ENCODE data around the gene SYNM.

SYNM gene

DNA sequence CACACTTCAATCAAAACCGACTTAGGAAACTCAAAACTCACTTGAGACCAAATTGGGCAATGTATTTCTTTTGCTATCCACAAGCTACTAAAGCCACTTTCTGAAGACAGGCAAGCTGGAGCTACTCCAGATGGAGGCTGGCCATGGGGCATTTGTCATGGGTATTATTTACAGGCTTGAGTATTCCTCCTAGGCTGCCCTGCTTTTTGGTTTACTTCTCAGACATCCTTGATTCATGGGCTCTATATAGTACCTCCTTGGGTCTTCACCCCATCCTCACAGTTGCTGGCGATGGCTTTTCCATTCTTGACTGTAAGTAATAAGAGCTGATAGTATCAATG, 18.6 kb upstream of the SYNM start:
- DNase-seq (ENCODE audit: low read depth) = no peak

DNA sequence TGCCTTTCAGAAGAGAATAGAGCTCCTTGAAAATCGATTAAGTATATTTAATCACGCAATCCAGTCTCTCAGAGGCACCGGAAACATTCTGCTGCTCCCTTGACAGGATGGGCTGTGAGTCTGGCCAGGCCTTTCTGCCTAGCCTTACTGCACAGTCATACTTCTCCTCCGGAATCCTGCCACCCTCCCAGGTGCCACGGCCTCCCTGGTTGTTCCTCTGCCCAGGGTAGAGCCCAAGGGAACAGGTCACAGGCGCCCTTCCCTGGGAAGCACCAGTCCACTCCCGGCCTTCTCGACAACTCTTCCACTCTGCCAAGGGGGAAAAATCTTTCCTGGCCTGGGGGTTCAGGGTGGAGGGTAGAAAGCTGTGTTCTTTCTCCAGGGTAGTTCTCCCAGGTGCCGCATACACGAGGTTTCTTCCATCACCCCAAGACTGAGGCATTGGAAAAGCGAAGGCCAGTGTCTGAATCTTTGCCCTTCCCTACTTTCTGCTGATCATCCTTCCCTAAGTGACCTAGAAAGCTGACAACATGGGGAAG, 17.4 kb upstream of the SYNM start:
- DNase-seq (ENCODE audit: low read depth) = no peak

DNA sequence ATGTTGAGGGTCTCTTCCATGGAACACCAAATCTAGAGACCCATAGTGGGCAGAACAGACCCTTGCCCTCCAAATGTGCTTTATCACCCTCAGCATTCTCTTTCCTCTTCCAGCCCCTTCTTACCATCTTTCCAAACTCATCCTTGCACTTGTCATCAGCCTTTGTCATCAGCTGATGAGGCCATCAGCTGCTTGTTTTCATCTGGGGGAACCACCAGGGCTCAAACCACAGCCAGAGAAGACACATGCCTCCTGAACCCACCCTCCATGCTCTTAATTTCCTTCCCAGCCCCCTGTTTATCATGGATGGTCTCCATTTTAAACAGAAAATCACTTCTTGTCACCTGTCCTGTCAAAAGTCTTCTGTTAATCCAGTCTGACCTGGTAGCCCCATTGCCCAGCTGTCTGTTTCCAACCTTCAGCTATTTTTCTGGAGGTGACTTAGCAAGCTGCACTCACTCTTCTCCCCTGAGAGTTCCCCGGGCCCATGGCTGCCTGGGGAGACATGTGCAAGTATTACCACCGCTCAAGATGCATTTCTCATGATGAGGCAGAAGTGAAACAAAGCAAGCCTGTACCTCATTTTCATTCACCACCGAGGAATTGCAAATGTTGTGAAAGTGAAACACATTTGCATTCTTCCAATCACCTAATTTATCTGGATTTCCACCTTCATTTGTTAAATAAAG, 14.7 kb upstream of the SYNM start:
- DNase-seq (ENCODE audit: low read depth) = no peak

DNA sequence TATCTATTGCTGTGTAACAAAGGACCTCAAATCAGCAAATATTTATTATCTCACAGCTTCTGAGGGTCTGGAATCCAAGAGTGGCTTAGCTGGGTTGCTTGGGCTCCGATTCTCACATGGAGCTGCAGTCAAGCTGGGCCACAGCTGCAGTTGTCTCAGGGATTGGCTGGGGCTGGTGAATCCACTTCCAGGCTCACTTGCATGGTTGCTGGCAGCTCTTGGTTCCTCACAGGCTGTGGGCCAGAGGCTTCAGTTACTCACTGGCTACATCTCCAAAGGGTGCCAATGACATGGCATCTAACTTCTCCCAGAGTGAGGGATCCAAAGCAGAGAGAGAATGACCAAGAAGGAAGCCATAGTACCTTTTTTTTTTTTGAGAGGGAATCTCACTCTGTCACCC, 13.9 kb upstream of the SYNM start:
- DNase-seq (ENCODE audit: low read depth) = no peak

DNA sequence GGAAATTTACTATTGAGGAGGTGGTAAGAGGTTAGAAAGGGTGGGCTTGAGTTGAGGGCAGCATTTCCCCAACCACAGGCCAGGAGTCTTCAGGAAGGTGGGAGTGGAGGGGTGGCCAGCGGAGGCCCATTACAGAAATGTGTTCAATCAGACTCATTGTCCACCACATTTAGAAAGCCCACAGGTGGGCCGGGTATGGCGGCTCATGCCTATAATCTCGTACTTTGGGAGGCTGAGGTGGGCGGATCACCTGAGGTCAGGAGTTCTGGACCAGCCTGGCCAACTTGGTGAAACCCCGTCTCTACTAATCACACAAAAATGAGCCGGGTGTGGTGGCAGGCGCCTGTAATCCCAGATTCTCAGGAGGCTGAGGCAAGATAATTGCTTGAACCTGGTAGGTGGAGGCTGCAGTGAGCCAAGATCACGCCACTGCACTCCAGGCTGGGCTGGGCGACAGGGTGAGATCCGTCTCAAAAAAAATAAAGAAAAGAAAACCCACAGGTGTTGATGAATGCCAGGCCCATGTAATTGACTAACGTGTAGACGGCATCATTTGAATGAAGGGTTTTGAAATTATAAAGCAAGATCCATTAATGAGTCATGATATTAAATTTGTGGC, 12.2 kb upstream of the SYNM start:
- DNase-seq (ENCODE audit: low read depth) = no peak

DNA sequence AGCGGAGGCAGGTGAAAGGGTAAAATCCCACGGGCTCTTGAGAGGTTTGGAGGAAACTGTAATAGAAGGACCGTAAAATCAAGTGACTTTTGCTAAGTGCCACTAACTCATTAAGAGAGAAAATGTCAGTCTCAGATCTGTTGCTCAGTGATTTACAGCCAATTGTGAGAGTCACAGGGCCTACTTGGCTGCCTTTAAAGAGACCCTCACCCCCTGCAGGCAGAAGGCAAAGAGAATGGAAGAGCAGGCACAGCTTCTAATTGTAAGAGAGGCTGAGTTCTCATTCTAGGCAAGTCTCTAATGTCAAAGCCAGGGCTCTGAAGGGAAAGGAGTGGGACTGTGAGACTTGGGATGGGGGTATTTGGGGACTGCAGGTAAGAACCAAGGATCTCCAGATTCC, 9.3 kb upstream of the SYNM start:
- DNase-seq (ENCODE audit: low read depth) = no peak

DNA sequence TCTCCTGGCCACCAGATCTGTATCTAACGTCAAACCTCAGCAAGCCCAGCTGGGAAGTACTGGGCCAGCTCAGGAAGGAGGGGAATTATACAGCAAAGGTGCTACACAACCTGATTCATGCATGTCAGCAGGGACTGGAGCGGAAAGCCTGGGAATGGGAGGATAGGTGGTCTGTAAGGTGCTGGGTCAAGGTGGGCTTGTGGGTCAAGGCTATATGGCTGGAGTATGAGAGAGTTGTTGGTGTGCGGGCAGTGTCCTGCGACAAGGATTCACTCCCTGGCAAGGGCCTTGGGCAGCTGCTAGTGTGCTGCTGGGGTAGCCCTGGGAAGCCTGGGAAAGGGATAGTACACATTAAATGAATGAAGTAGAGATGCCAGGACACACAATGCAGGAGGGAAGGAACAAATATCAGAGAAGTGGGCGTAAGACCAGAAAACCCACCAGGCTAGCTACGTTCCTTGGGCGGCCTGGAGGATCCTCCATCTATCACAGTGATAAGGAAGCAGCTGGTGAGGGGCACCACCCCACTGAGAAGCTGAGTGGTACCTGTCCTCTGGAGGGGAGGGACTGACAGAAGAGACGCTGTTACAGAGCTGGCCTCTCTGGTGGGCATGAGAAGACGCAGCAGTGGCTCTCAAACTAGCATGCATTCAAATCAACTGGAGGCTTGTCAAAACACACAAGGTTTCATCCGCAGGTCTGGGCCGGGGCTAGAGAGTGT, 8.5 kb upstream of the SYNM start:
- DNase-seq (ENCODE audit: low read depth) = no peak

DNA sequence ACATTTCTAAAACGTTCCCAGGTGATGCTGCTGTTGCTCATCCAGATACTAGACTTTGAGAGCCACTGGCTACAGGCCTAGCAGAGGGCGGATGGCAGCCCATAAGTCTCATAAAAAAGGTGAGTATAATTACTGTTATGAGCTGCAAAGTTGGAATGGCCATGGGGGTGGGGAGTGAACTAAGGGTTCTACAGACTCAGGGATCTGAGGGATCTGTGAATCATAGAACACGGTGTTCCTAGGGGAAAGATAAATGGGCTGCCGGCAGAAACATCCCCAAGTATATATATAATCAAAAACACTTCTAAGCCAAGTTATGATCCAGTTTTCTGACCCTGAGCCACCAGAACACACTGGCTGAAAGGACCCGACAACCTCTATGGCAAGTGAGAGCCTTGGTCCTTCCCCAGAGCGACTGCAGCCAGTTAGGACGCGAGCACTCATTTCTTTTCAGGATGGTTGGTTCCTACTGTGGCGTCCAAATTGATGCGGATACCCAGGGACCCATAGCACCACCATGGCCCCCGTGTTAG, 7.9 kb upstream of the SYNM start:
- DNase-seq (ENCODE audit: low read depth) = no peak

DNA sequence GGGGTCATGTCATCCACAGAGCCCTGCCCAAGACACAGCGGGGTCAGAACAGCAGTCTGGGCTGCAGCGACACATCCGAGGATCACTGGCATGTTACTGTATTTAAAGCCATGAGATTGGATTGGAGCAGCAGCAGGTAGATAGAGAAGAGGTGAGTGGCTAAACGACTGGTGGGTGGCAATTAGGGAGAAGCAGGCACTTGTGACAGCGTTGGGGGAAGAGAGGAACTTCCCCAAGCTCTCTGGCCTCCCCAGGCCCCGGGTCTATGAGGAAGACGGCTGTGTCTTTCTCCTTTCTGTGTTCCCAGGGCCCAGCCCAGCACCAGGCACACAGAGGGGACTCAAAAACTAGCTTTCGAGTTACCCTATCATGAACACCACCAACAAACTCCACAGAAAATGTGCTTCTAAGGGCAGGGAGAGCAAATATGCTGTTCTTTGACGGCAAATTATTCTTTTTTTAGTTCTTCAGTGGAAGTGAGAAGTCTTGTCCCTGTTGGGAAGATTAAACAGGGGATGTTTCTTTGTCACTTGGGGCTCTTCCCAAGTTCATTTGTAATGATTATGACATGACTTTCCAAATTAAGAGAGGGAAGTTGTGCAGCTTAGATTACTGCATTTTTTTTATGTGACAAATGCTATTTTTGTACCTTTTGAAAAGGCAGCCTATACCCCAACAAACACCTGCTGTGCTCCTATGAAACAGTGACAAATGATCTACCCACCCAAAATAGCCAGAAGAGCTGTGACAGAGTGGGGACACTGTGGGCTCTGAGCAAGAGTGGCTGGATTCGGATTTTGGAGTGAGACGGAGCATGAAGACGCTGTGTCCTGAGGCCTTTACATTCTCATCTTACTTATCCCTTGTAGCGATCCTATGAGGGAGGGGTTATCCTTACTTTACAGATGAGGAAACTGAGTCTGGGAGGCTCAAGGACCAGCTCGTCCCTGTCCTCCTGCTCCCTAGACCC, 7.2 kb upstream of the SYNM start:
- DNase-seq (ENCODE audit: low read depth) = no peak

DNA sequence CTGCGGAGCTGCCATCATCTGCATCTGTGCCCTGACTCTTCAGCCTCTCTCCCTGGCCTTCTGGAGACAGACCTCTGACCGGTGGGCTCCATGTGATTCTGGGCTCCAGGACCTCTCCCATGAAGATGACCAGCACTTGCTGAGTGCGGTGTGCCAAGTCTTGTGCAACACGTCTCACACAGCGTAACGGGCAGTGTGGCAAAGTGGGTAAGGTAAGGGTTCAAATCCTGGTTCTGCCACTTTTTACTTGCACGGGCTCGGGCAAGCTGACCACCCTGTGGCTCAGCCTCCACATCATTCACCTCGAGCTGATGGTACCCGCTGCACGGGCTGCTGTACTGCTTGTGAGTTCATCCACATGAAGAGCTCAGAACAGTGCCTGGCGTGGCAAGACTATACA, 6.5 kb upstream of the SYNM start:
- DNase-seq (ENCODE audit: low read depth) = no peak

DNA sequence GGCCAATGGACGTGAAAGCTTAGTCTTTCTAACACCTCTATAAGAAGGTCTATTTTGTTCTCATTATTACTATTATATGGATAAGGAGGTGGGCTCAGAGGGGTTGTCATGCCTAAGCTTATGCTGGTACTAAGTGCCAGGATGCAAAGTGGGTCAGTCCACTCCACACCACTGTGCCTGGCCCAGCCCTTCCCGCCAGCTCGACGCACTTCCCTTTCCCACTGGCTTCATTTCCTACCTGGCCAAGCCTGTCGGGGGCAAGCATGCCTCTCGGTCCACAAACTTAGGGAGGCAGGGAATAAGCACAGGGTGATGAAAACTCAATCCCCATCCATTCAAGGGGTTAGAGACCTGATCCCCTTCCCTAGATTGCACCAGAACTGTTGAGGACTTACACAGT, 5.9 kb upstream of the SYNM start:
- DNase-seq (ENCODE audit: low read depth) = no peak

DNA sequence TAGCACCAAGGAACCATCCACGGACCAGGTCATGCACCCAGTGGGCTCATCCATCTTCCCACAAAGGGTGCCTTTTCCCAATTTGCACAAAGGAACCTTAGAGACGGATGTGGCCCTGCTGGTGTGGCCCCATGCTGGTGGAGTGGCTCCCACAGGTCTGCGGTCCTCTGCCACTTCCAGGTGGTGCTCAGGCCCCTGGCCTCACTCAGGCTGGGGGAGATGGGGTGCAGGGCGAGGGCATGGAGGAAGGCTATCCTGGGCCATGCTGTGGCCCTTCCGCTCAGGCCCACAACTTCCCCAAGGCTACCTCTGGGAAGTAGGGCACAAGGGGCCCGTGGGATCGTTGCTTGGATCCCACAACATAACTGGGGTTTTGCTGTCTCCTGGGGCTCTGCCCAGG, 5.2 kb upstream of the SYNM start:
- no peak for DNase-seq (ENCODE audit: low read depth)

DNA sequence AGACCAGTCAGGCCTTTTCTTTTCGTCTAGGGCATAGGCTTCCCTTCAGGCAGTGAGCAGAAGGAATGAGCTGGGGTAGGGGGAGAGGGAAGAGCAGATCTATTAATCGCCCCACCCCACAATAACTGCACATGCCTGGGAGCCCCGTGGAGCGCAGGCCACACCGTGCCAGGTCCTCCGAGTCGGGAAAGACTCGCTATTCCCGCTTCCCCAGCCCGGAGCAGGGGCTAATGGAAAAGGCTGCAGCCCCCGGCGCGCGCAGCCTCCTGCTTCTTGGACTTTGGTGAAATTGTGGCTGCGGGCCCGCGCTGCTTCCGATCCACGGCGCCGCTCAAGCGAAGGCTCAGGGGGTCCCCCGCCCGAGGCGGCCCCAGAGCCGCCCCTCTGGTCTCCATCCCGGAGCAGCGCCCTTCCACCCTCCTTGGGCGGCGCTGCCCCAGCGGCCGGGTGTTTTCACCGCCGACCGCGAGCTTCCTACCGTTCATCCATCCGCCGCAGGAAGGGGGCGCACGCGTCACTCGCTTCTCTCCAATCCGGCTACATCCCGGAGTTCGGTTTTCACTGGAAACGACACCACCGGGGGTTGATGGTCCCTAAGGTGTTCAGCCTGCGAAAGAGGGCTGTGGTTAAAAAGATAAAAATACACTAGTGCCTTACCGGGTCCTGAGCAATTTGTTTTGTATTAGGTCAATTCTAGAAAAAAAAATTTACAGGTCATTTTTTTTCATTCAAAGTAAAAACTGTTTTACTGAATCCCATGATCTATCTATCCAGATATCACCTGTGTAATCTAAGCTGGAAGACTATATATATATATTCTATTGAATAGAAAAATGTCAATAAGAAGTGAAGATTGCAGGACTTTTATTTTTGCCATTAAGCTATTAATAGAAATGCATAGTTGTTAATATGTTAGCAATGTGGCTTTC, 4.4 kb upstream of the SYNM start:
- DNase-seq (ENCODE audit: low read depth) = peak; percentile 21

DNA sequence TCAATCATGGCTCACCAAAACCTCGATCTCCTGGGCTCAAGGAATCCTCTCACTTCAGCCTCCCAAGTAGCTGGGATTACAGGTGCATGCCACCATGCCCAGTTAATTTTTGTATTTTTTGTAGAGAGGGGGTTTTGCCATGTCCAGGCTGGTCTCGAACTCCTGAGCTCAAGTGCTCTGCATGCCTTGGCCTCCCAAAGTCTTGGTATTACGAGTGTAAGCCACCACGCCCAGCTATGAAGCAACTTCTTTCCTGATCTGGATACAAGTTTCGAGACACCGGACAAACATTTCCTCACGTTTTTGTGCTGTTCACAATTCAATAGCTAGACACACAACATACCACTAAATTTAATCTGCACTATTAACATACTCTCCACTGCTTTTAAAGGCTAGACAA, 3.4 kb upstream of the SYNM start:
- no peak for DNase-seq (ENCODE audit: low read depth)

DNA sequence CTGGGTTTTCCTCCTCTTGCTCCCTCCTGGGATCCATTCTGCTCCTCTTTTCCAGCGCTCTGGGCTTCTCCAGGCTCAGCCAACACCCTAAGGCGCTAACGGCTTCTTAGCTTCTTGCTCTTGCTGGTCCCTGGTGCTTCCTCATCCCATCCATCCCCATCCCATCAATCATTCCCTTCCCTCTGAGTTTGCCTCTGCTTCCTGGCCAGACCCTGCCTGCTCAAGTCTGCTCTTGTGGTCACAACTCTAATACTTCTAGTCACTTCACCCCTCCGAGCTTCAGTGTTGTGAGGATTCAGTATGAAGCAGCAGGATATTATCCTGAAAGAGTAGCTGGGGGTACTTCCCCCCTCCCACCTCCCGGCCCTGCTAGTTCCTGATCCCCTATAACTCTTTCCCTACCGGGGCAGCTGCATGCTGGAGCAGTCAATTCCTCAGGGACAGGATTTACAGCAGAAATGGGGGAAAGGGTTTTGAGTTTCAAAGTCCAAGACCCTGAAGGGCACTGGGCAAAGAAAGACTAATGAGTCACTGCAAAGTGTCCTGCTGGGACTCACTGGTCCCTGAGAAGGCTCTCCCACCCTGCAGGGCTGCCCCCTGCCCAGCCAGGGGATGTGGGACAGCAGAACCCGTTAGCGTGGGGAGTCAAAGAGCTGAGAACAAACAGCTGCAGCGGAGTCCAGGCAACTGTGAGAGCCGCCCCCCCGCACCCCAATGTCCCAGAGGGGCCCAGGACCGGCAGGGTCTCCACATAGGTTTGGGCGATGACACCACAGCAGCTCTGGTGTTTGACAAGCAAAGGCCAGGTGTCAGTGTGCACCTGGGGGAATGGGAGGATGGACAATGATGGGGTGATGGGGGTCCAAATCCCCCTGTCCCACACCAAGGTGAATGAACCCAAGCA, 2.3 kb upstream of the SYNM start:
- DNase-seq (ENCODE audit: low read depth) = no peak

DNA sequence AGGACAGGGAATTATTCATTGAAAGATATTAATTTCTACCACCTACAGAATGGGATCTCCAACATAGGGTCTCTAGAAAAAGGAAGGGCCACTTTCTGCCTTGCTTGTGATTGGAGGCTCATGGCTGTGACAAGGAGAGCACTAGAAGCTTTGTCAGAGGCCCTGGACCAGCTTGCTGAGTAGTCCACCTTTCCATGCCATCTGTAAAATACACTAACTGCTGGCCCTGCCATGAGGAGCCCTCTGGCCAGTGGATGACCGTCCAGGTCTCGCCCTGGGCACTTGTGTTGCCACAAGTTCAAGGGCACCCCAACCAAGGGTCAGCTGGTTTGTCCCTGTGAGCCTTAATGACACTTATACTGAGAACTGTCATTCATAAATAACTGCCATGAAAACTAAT, 1.6 kb upstream of the SYNM start:
- no peak for DNase-seq (ENCODE audit: low read depth)

DNA sequence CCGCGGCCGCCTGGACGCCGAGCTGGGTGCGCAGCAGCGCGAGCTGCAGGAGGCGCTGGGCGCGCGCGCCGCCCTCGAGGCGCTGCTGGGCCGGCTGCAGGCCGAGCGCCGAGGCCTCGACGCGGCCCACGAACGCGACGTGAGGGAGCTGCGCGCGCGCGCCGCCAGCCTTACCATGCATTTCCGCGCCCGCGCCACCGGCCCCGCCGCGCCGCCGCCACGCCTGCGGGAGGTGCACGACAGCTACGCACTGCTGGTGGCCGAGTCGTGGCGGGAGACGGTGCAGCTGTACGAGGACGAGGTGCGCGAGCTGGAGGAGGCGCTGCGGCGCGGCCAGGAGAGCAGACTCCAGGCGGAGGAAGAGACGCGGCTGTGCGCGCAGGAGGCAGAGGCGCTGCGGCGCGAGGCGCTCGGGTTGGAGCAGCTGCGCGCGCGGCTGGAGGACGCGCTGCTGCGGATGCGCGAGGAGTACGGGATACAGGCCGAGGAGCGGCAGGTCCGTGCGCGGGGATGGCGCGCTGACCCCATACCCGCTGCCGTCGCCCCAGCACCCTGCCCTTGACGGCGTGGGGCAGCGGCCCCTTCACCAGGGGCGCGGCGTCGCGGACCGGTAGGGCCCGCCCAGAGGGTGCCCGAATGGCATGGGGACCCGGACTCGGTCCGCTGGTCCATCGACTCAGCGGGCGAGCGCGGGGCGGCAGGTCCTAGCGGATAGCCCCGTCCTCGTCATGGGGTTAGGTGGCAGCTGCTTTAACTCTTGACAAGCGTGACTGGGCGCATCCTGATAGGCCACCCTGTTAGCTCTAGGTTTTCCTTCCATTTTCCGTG, 848 bp downstream of the SYNM start:
- no peak for DNase-seq (ENCODE audit: low read depth)

DNA sequence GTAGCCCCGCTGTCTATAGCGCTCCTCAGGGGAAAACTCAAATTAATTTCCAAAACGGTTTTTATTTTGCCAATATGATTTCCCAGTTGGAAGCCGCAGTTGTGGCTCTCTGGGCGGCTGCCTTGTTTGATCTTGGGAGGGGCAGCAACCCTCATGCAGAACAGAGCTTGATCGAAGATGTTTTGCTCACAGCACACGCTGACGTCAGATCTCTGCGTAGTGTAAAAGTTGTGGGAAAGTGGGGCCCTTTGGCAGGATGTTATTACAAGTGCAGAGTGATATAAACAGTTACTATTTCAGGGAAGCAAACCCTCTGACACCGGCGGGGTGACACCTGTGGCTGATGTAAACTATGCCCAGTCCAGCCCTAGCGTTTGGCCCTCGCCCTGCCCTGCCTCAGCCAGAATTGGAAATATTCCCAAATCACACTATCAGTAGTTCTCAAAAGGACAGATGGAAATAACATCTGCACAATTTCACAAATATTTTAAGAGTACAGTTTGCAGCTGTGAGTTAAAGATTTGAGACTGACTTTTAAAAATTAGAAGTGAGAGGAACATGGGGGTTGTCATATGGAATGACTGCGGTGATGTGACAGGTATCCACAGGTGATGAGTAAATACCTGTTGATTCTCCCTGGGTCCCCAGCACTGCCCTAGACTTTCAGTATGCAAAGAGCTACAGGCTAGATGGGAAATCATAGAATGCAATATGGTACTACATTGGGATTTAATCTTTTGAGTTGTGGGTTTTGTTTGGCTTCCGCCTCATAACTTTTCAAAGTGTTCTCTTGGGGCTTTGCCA, 1.7 kb downstream of the SYNM start:
- no peak for DNase-seq (ENCODE audit: low read depth)
